Mesothelial cell of epicardium (in vitro differentiated cells): ENCODE results near the gene LYVE1. TPM values are rescaled to one million over a fixed set of nuclear protein-coding genes. Genes with fewer than 3 reads are reported as not detected.

Experiments used
- DNase-seq, 2 experiments: peaks; one replicate each; pipeline ENCODE4 v3.0.0; 2021; ENCODE audit warnings: low spot score in 2 of 2; ENCODE audit not compliant: unreplicated experiment in 2 of 2
- H3K27ac Mint-ChIP-seq: 2 replicates; pipeline ENCODE4 v1.8.0; 2021; ENCODE audit warnings: mixed read lengths
- H3K27me3 Mint-ChIP-seq: 2 replicates; pipeline ENCODE4 v1.8.0; 2021; ENCODE audit warnings: low read depth, mixed read lengths
- H3K36me3 Mint-ChIP-seq: 2 replicates; pipeline ENCODE4 v1.8.0; 2021; ENCODE audit warnings: mixed read lengths
- H3K4me1 Mint-ChIP-seq: 2 replicates; pipeline ENCODE4 v1.8.0; 2021; ENCODE audit warnings: mixed read lengths
- H3K4me3 Mint-ChIP-seq: 2 replicates; pipeline ENCODE4 v1.8.0; 2021; ENCODE audit warnings: mild to moderate bottlenecking, moderate library complexity, mixed read lengths
- H3K9me3 Mint-ChIP-seq: 2 replicates; pipeline ENCODE4 v1.8.0; 2021; ENCODE audit warnings: mixed read lengths
- CTCF ChIP-seq: fragments of 200-600 bp; sonication (generic); IDR thresholded peaks from one replicate; pipeline ENCODE4 v1.5.0; 2021; ENCODE audit warnings: antibody characterized with exemption; ENCODE audit not compliant: unreplicated experiment
- total RNA-seq: library from RNA; stranded (reverse); gene quantifications from 3 replicates; pipeline ENCODE4 v1.2.1, GENCODE V29; 2021

The LYVE1 gene
- total RNA-seq, result 0.13 to 0.25 TPM (median 0.18 TPM) in 3 replicates

GRCh38 chr11:10568486-10568941, at the start of gene LYVE1:
TSS of gene LYVE1 (minus strand) at chr11:10568665. CDS start at chr11:10568532, 133 bp downstream.
- no peak within 1 kb of the TSS for H3K4me3 Mint-ChIP-seq
- DNase-seq, result no peak
- no peaks in the 10 kb centered on the region for H3K27me3 Mint-ChIP-seq
- H3K36me3 Mint-ChIP-seq, result no peaks in the 10 kb centered on the region
- H3K4me1 Mint-ChIP-seq, result no peaks in the 10 kb centered on the region
- no peaks in the 10 kb centered on the region for H3K9me3 Mint-ChIP-seq
- no peak for TF ChIP-seq CTCF
- no peak within 1 kb of the TSS for H3K27ac Mint-ChIP-seq

- H3K27ac Mint-ChIP-seq, result peak overlapping the region; percentile 7
- H3K4me1 Mint-ChIP-seq, result peaks cover 26% of the 10 kb centered on the region
- H3K9me3 Mint-ChIP-seq, result peaks cover 9% of the 10 kb centered on the region
- no peaks in the 10 kb centered on the region for H3K27me3 Mint-ChIP-seq
- peaks cover 17% of the 10 kb centered on the region for H3K36me3 Mint-ChIP-seq
- H3K4me3 Mint-ChIP-seq, result no peak overlapping the region
- DNase-seq, result no peak
- no peak for TF ChIP-seq CTCF
Measured at GRCh38 chr11:10617551-10617950, 49.1 kb upstream of the LYVE1 start.

GRCh38 chr11:10611979-10612862, 43.8 kb upstream of the LYVE1 start:
- no peak for DNase-seq
- Mint-ChIP-seq H3K4me1 (peaks cover 3% of the 10 kb centered on the region), H3K4me3 (no peak overlapping the region), H3K36me3 (peaks cover 22% of the 10 kb centered on the region), H3K27ac (no peak overlapping the region), H3K27me3 (peaks cover 2% of the 10 kb centered on the region), H3K9me3 (peaks cover 12% of the 10 kb centered on the region)
- TF ChIP-seq CTCF, result no peak

GRCh38 chr11:10609636-10610035, 41.2 kb upstream of the LYVE1 start:
- no peak overlapping the region for H3K27ac Mint-ChIP-seq
- H3K9me3 Mint-ChIP-seq, result peaks cover 12% of the 10 kb centered on the region
- H3K4me3 Mint-ChIP-seq, result no peak overlapping the region
- DNase-seq, result no peak
- peaks cover 17% of the 10 kb centered on the region for H3K4me1 Mint-ChIP-seq
- TF ChIP-seq CTCF, result no peak
- H3K36me3 Mint-ChIP-seq, result peaks cover 22% of the 10 kb centered on the region
- H3K27me3 Mint-ChIP-seq, result peaks cover 2% of the 10 kb centered on the region

GRCh38 chr11:10608584-10608983, 40.1 kb upstream of the LYVE1 start:
- Mint-ChIP-seq H3K9me3 (peaks cover 12% of the 10 kb centered on the region), H3K27me3 (peaks cover 2% of the 10 kb centered on the region), H3K4me3 (no peak overlapping the region), H3K4me1 (peaks cover 17% of the 10 kb centered on the region), H3K36me3 (peaks cover 15% of the 10 kb centered on the region), H3K27ac (no peak overlapping the region)
- DNase-seq, result no peak
- TF ChIP-seq CTCF, result no peak
